RWPE1 (cell line): ENCODE data around the gene MUC2.

ENCODE experiments used
- CTCF ChIA-PET: fragments of 350-600 bp; sonication (Branson Sonifier 250); formaldehyde crosslinking; extraction: SDS; loops from one replicate; lab custom pipeline; 2021; lab: Yijun Ruan, JAX
- POLR2A ChIA-PET: fragments of 400-600 bp; formaldehyde crosslinking; extraction: SDS; loops from one replicate; lab custom pipeline; 2020; ENCODE audit warnings: antibody characterized with exemption; ENCODE audit not compliant: low non-redundant PET; lab: Yijun Ruan, JAX
- DNase-seq: peaks from one replicate; pipeline ENCODE4 v3.0.0; 2012; ENCODE audit warnings: low spot score
- H3K27ac ChIP-seq: fragments of 450-650 bp; 2 replicates; pipeline ENCODE4 v1.5.1; 2017
- TF ChIP-seq, protein P1 (sequence below): fragments of 450-650 bp; conservative IDR thresholded peaks from 2 replicates; pipeline ENCODE4 v1.5.1; 2017; ENCODE audit warnings: low read depth, mild to moderate bottlenecking

The MUC2 gene

DNA sequence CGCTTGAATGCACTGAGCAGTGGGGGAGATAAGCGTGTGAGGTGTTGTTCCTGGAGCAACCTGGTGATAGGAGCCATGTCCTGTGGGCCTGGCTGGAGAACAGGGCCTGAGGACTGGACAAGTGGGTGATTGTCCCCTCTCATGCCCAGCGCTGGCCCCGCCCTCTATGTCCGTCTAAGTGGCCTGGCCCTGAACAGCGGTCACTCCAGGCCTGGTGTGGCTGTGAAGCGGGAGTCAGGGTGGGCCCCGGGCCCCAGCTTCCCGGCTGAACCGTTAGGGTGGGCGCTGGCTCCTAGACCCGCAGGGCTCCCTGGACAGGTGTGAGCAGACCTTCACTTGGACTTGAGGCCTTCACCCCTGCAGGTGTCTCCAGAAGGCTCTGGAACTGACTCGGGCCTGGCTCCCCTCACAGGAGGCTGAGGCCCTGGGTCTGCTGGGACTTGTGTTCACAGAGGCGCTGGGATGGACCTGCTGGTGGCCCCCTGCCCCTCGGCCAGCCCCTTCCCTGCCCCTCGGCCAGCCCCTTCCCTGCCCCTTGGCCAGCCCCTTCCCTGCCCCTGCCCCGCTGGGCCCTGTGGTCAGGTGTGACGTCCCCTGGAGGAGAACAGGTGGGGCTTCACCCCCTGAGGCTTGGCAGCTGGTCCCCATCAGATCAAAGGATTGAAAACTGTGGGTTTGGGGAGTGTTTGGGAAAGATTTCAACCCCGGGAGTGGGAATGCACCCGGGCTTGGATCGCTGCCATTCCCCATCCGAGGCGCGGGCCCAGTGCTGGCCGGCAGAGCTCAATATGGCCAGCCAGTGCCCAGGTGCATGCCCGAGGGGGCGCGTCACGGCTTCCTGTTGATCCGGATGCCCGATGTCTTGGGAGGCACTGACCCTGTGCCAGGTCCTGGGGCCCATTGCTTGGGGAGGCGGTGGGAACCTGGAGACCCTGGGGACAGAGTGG is 34.9 kb upstream of the MUC2 start:
- ChIA-PET POLR2A (no interaction called here), CTCF (no interaction called here)
- DNase-seq, result no peak
- no peak overlapping the region for H3K27ac ChIP-seq
- TF ChIP-seq, protein P1, sequence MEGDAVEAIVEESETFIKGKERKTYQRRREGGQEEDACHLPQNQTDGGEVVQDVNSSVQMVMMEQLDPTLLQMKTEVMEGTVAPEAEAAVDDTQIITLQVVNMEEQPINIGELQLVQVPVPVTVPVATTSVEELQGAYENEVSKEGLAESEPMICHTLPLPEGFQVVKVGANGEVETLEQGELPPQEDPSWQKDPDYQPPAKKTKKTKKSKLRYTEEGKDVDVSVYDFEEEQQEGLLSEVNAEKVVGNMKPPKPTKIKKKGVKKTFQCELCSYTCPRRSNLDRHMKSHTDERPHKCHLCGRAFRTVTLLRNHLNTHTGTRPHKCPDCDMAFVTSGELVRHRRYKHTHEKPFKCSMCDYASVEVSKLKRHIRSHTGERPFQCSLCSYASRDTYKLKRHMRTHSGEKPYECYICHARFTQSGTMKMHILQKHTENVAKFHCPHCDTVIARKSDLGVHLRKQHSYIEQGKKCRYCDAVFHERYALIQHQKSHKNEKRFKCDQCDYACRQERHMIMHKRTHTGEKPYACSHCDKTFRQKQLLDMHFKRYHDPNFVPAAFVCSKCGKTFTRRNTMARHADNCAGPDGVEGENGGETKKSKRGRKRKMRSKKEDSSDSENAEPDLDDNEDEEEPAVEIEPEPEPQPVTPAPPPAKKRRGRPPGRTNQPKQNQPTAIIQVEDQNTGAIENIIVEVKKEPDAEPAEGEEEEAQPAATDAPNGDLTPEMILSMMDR, result no peak

DNA sequence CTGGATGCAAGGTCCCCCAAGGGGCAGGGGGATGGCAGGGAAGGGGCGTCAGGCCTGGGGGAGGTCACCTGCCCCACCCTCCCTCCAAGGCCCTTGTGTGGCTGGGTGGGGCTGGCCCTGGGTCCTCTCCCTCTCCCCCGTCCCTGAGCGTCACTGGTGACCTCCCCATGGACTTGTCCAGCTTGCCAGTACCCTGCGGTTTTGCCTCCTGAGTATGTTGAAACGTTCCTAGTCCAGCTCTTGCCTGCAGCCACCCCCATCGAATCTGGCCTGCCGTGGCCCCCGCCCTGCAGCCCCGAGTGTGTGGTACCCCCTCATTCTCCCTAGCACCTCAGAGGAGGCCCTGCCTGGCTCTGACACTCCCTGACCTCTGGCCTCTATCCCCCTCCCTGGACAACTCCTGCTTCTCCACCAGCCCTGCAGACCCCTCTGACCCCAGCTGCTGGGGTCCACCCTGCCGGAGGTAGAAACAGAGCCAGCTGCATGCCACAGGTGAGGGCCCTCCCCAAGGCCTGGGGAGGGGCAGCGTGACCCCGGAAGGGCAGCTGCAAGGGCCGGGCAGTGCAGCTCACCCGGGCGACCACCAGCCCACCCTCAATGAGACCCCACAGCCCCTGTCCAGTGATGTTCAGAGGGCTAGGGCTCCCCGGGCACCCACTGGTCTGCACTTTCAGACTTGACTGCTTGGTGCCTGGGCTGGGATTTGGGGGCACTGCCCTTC is 34.1 kb upstream of the MUC2 start:
- H3K27ac ChIP-seq, result no peak overlapping the region
- CTCF ChIA-PET, result no interaction called here
- no peak for DNase-seq
- TF ChIP-seq, protein P1, result no peak
- POLR2A ChIA-PET, result no interaction called here

DNA sequence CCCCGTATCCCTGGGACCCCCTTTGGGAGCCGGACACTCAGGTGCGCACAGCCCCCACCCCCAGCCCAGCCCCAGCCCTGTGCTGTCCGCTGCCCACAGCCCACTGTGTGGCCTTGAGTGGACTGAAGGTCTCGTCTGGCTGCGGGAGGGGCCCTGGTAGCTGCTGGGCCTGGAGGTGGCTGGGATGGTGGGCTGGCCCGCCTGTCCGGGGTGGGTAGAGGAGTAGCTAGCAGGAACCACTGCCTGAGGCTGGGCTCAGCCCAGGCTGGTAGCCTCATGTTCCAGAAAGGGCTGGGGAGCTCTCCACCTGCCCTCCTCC is 33.6 kb upstream of the MUC2 start:
- no peak for DNase-seq
- TF ChIP-seq, protein P1, result no peak
- ChIA-PET CTCF (interaction anchor here (1.3 to 1.9 kb wide), 2 partner anchors 10 to 143 kb away, joined by 5 to 7 read pairs; no protein-coding TSS in a partner anchor), POLR2A (no interaction called here)
- H3K27ac ChIP-seq, result no peak overlapping the region

DNA sequence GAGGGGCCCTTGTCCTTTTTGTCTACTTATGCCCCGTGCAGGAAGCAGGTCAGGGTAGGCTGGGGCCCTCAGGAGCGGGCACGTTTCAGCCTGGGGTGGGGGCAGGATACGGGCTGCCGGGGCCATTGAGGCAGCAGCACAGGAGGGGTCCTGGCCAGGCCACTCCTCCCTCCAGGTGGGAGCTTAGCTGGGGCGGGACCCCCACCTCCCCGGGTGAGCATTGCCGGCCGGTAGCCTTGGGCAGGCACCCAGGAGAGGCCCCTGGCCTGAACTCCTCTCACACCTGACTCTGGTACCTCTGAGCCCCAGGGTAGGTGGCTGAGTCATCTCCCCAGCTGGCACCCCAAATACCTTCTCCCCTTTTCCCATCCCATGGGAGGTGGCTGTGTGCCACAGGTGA is 33.2 kb upstream of the MUC2 start:
- TF ChIP-seq, protein P1, result no peak
- DNase-seq, result peak; percentile 50
- no peak overlapping the region for H3K27ac ChIP-seq
- ChIA-PET POLR2A (no interaction called here), CTCF (interaction anchor here (1.3 to 1.9 kb wide), 2 partner anchors 10 to 143 kb away, joined by 5 to 7 read pairs; no protein-coding TSS in a partner anchor)

DNA sequence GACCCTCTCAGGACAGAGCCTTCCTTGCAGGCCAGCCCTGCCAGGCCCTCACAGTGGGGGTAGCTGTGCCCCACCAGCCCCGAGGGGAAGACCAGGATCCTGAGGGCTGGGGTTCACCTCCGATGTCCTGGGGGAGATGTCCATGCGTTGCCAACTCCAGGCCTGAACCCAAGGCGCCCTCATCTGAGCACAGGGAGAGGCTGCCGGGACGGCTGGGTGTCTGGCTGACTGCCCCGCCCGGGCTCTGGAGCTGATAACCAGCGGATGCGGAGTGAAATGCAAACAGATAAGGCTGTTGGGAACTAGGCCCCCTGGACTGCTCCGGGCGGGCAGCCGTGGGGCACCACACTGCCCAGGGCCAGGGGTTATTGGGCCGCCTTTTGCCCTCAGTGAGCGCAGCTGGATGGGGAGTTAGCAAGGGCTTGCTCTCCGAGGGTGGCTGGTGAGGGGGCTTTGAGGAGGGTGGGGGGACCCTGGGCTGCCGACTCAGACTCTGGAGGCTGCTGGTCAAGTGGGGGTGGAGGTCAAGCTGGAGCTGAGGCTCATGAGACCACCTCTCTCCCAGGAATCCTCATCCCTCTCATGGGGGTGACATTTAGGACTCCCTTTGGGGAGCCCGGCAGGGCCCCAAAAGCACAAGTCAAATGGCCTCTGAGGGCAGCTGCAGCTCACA is 32.6 kb upstream of the MUC2 start:
- POLR2A ChIA-PET, result no interaction called here
- CTCF ChIA-PET, result interaction anchor here (1.3 to 1.9 kb wide), 2 partner anchors 9 to 144 kb away, joined by 5 to 7 read pairs; no protein-coding TSS in a partner anchor
- TF ChIP-seq, protein P1, result no peak
- no peak for DNase-seq
- H3K27ac ChIP-seq, result no peak overlapping the region
